Activated T-helper 1 cell treated with anti-CD3 and anti-CD28 coated beads, Interleukin-2, amount 50 U/mL, for 16 hours (primary cell): ENCODE measurements around the gene AEBP1.

Source experiments
- DNase-seq, 2 donors: peaks; one replicate each; pipeline ENCODE4 v3.0.0-alpha.2; 2020; ENCODE audit warnings: low read depth in 1 of 2, low spot score in 1 of 2

Gene AEBP1

DNA sequence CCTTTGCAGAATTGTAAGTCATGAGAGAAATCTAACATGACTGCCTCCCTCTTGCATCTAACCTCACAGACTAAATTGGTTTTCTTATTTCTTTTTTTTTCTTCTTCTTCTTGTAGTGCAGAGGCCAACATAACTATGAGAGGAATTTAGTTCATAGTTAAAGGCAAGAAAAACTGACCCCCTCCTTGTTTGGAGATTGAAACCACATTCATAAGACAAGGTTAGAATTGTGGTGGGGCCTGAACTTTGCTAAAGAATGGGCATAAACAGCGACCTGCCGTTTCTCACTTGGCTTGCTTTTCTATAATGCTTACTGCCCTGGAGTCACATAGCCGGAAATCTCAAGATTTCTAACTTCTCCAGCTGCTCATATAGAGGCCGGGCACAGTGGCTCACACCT, 19.4 kb upstream of the AEBP1 start:
- DNase-seq = no peak

DNA sequence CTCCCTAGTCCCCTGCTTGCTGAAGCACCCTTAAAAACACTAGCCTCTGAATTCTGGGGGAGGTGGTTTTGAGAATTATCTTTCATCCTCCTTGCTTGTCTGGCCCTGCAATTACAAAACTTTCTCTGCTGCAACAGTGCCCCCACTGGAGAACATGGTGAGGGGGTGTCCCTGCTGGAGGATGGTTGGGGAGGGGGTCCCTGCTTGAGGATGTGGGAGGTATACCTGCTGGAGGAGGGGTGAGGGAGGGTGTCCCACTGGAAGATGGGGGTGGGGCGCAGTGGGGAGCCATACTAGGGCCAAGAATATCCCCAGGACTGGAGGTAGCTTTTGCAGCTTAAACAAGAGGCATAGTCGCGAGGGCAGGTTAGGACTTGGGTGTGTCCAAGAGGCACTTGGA, 18.6 kb upstream of the AEBP1 start:
- no peak for DNase-seq

DNA sequence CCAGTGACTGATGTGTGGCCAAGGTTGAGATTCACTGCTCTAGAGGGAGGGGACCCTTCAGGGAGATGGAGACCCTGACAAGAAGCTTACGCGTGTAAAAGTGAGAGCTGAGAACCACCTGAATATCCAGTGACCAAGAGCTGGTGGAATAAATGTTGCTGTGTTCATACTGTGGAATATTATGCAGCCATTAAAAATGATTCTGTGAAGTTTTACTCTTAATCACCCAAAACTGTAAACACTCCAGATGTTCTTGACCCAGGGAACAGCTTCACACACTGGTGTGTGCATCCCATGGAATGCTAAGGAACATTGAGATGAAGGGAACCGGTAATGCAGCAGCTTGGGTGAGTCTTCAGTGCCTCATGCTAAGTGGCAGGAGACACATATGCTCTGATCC, 17.5 kb upstream of the AEBP1 start:
- no peak for DNase-seq

DNA sequence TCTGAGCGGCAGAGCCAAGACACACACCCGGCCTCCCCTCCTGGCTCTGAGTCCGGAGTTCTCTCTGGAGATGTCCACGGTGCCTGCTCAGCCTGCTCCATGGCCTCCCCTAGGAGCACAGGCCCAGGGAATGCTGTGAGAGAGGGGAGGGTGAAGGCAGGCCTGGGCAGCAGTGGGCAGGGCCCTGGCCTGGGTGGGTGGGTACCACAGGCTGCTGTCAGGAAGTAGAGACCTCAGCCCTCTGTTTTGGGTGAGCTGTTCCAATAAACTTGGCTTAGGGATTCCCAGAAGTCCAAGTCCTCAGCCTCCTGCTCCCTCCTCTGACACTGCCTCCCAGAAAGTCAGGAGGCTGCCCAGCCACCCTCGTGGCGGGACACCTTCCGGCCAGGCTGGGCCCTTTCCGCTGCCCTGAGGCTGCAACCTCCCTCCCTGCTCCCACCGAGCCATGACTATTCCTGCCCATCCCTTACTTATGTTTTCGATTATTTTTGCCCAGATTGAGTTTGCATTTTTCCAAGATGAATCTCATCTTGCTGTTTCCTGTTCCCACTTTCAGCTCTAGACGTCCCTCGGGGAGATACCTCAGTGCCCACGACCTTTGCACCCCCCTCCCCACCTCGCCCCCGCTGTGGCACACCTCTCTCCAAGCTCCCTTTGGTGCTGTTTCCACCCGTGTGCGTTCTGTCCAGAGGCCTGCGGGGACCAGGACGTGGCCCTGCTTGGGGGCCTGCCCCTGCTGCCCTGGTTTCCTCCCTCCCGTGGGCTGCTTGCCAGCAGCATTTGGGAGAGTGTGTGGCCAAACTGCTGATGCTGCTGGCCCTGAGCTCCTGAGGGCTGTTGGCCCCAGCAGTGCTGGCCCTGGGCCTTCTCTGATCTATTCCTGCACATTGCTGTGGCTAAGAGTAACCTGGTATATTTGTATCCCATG, 16.0 kb upstream of the AEBP1 start:
- no peak for DNase-seq

DNA sequence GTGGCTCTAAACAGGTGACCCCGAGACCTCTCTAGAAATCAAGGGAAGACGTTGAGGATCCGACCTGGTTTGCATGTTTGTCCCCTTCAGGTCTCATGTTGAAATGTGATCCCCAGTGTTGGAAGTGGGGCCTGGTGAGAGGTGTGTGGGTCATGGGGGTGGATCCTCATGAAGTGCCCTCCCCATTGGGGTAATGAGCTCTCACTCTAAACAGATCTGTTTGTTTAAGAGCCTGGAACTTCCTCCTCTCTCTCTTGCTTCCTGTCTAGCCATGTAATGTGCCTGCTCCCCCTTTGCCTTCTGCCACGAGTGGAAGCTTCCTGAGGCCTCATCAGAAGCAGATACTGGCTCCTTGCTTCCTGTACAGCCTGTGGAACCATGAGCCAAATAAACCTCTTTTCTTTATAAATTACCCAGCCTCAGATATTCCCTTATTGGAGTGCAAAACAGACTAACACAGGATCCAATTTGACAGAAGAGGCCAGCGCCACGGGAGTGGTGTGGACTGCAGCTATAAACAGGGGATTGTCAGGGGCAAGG, 11.0 kb upstream of the AEBP1 start:
- DNase-seq = no peak

DNA sequence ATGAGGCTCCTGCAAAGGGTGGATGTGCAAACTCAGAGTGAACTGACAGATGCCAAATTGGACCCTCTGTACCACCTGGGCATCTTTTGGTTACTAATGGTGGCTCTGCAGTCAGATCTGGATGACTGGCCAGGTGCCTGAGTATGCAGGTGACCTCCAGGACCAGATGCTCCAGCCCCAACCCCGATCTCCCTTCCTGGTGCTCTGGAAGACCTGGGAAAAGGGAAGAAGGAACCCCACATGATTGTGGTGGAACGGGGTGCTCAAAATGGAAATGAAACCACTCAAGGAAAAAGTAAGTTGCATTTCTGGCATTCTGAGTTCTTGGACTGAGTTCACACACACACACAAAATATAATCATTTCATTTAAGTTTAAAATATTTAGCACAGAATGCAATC, 9.8 kb upstream of the AEBP1 start:
- no peak for DNase-seq

DNA sequence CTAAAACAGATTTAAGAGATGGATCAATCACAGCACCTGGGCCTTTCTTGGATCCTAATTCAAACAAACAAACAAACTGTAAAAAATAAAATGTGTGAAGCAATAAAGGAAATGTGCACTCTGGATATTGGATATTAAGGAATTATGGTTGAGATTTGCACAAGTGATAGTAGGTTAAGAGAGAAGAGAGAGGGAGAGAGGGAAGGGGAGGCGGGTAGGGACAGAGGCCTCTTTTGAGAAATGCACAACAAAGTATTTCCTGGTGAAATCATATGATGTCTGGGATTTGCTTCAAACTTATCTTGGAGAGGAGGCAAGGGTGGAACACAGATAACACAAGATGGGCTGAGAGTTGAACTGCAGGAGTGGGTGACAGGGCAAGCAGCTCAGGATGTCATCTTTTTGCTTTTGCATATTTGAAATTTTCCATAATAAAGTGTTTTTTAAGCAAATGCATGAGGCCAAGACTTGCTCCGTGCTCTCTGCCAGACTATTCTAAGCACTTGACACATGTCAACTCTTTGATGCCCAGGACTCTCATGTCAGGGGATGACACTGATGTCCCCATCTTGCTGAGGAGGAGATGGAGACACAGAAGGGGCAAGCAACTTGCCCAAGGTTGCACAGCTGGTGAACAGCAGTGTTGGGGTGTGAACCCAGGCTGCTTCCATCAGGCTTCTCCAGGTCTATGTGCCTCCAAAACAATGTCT, 9.1 kb upstream of the AEBP1 start:
- DNase-seq = no peak

DNA sequence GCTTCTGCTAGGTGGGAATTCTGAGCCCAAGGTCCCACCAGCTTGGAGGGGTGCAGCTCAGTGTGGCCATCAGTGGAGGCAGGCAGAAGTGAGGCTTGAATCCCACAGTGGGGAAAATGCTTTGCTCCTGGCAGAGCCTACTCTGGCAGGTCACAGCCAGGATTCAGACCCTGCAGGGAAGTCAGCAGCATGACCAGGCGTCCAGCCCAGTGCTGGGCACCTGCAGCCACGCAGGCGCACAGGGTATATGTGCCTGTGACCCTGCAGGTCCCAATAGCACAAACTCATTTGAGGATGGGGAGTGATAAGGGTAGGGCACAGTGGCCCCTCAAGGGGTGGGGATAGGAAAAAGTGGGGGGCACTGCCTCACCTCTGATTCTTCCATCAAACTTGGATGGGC, 8.4 kb upstream of the AEBP1 start:
- no peak for DNase-seq

DNA sequence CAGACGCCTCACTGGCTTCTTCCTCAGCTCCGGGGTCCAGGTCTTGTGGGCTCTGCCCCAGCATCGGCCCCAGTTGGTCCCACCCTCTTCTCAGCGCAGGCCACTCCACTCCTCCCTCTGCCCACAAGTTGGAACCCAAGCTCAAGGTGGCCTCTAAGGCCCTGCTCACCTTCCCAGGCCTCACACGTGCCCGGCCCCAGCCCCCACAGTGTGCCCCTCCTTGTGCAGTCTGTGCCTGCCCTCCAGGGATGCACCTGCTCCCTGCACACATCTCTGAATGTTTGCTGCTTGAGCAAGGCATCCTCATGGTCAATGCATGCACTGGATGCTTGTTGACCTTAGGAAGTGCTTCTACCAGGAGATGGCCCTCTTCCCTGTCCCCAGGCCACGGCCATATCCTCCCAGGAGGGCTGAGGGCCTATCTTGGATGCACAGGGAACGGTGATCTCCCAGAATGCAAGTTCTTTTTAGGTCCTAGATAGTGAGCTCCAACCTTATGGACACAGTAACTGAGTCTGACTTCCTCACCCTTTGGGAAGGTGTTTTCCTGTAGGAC, 7.7 kb upstream of the AEBP1 start:
- no peak for DNase-seq

DNA sequence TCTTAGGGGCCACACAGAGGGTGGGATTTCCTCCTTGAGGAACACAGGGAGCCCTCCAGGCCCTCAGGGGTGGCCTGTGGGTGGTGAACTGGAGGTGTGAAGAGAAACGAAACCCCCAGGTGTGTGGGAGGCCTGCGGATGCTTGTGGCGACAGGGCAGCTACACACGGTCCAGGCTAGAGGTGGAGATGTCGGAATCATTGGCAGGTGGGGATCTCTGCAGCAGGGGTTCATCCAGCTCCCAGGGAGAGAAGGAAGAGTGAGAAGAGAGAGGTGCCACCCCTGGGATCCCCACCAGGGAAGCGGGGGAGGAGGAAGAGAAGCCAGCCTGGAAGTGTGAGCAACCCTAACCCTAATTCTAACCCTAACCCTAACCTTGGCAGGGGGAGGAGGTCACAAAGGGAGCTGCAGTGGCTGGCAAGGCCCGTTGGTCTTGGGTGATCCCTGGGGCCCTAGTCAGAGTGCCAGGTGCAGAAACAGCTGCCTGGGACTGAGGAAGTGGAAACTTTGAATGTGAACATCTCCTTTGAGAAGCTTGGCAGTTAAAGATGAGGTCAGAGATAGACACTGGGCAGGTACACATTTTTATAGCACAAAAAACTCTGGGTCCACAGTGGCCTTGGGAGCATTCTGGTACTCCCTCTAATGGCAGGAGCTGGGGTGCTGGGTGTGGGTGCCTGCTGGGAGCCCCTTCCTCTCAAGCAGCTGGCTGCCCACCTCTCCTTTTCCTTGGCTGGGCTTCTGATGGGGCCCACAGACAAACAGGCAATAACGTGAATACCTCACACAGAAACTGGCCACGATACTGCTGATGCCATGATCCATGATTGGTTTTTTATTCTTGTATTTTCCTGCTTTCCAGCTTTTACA, 6.8 kb upstream of the AEBP1 start:
- DNase-seq = no peak

DNA sequence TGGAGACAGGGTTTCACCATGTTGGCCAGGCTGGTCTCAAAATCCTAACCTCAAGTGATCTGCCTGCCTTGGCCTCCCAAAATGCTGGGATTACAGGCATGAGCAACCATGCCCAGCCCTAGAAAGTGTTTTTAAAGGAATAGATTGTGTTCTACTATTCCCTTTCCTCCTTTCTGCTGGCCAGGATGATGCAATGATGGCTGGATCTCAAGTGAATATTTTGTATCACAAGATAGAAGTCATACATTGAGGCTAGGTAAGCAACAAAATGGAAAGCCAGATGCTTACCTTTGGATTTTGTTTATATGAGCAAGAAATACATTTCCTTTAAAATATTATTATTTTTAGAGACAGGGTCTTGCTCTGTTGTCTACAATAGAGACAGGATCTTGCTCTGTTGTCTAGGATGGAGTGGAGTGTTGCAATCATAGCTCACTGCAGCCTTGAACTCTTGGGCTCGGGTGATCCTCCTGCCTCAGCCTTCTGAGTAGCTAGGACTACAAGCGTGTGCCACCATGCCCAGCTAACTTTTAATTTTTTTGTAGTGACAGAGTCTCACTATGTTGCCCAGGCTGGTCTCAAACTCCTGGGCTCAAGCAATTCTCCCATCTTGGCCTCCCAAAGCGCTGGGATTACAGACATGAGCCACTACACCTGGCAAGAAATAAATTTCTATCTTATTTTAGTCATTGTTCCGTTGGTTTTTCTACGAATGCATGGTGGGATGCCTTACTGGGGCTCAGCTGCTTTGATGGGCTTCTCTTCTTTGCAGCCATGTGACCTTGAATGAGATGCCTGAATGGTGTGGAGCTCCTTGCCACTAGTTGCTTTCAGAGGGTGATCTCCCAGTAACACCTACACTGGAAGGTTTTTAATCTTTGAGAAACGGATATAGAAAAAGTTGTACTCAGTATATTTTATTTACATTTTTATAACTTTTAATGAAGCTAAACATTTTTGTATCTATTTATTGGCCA, 5.8 kb upstream of the AEBP1 start:
- no peak for DNase-seq

DNA sequence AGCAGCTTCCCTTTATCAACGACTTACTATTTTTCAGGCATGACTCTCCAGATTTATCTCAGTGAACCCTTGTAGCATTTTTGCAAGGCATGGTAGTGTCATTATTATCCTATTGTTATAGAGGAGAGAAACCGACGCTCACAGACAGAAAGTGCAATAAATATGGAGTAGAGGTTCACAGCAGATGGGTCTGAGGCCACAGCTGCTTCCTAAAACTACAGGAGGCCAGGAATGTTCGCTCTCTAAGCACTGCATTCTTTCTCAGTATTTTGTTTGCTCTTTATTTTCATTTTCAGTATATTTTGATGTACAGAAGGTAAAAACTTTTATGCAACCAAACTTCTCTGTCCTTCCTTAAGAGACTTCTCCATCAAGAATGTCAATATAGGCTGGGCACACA, 4.5 kb upstream of the AEBP1 start:
- no peak for DNase-seq

DNA sequence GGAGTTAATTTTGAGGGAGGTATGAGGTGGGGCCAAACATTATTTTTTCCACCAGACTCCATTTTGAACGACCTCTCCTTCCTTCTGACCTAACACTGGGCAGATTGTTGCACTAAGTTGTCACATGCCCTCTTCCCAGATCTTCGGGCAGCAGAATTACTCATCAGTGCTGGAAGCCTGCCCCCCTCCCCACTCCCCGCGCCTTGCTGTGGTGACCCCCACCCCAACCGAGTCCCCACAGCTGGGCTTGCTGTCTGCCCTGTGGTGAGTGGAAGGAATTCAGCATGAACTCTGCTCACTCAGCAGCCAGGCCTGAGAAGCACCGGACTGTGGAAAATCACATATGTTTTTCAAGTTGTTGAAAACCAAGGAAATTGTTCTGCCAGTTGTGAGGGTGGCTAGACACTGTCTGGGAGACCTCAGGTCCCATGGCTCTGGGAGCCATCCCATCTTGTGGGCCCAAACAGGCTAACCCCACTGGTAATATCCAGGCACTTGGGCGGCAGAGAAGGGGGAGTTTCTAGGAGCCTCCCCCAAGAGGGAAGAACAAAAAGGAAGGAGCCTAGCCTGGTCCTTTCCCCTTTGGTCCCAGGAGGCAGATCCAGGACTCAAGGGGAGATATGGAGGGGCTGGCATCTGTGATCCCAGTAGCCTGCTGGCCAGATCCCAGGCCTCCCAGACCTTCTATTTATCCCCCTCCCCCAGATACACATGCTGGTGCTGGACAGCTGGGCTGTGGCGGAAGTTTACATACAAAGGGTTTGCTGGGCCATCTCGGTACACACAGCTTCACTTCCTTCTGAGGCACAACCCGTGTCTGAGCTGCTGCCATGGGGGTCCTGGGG, 3.5 kb upstream of the AEBP1 start:
- DNase-seq = no peak

DNA sequence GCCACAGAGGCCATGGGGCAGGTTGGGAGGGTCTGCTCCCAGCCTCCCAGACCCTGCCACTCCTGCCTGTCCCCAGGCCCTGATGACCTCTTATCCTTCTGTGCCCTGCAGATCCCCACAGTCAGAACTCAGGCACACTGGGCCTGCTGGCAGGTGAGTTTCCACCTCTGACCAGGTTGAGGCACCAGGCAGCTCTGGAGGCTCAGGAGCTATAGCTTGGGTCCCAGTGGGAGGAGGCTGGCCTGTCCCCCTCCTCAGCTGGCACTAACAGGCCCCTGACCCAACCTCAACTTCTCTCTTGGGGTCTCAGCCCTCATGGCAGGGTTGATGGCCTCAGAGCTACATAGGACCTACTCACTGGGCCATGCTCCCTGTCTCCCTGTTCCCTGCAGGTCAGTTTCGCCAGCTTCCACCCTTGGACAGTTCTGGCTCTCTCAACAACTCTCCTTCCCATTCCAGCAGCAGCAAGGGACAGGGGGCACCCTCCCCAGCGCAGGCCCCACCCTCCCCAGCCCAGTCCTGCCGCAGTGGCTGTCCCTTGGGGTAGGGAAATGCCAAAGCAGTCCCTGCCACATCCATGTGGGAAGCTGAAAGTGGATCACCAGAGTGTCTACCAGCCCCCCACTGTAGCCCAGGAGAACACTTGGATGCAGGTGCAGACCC, 2.7 kb upstream of the AEBP1 start:
- no peak for DNase-seq

DNA sequence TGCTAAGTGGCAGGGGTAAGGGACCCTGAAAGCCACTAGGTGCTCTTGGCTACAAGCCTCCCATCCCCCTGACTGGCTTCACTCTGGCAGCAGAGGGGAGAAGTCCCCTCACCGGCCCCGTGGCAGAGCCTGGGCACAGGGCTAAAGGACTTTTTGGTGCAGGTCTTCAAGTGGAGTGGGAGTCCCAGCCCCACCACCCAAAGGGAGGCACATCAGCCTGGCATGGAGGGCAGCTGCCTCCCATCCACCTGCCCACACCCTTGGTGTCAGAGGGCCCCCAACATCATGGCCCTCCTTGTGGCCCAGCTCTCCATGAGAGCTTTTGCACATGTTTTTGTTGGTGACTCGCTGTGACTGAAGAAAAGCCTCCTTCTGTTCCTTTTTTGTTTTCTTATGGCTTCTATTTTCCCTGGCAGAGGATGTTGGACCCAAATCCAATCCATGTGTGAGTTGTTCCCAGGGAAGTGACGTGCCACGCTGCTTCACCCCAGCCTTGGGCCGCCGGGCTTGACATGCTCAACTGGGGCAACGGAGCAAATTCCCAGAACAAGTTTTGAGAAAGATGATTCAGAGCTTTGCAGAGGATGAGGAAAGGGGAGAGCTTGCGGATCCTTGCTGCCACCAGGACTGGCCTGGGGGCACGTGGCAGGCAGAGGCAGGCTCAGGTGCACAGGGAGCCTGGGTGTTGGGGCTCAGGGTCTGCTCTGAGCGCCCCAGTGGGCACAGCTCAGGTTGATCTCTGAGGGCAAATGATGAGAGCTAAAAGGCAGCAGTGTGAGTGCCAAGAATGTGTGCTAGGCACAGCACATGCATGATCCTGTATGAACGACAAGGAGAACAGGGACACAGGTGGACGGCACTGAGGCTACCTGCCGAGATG, 1.9 kb upstream of the AEBP1 start:
- DNase-seq = no peak

DNA sequence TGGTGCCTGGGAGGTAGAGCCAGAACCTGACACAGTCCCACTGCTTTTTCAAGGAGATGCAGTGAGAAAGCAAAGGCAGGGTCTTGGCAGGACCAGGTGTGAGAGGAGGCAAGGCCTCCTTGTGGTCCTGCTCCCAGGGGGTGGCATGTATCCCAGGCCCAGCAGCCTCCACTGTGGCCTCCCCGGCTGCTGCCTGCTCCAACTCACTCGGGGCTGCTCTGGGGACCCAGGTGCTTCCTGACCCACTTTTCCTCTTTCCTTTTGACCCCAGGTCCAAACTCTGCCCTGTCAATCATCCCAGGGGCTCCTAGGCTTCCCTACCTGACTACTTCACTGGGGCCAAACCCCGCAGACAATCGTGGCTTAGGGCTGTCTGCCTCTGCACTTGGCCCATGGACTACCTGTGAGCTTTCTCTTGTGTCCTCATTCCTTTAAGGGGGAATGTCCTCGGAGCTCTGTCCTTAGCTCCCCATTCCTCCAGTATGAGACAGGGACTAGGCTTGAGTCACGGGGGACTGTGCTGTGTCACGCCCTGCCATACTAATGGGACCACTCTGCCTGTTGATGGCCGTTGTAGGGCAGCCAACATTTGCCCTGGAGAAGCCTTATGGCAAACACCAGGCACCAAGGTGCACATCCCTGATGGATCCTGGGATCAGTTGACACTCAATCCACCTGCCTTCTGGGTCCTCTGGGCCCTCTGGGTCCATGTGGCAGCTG, 1.1 kb upstream of the AEBP1 start:
- DNase-seq = no peak

DNA sequence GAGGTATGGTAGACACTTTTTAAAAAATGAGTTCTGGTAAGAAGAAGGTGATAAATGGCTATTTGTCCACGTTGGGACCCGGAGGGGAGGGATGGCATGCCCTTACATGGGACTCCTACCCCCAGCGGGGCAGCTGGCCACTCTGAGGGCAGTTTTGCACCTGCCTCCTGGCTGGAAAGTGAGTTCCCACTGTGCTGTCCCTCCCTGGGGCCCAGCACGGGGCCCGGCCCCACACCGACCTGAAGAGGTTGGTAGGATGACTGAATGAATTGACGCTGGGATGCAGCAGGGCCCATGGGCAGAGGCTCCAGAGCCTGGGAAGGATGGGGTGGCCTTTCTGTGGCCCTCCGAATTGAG, 601 bp upstream of the AEBP1 start:
- DNase-seq = no peak
